T-cell (primary cell): ENCODE measurements around the gene ZNF521. TPM values are rescaled to one million over a fixed set of nuclear protein-coding genes. Genes with fewer than 3 reads are reported as not detected.

Experiments used
- ATAC-seq, 4 experiments: fragments of 200-7000 bp in 3 of 4; fragments of 150-1000 bp in 1 of 4; cut with Tn5 transposase; replicated peaks in 1 of 4; 1 replicate in 3 of 4; 2 replicates in 1 of 4; pipeline ENCODE4 v1.10.0; 2021; ENCODE audit warnings: moderate library complexity in 3 of 4, mild to moderate bottlenecking in 2 of 4, moderate number of reproducible peaks in 1 of 4
- CTCF ChIA-PET, 2 donors: fragments of 300-600 bp; sonication (Branson Sonifier 250); formaldehyde crosslinking; loops; one replicate each; lab custom pipeline; 2022; ENCODE audit warnings: antibody characterized with exemption in 2 of 2; lab: Charles Lee
- POLR2A ChIA-PET, 2 donors: fragments of 300-600 bp; sonication (Branson Sonifier 250); formaldehyde crosslinking; loops; one replicate each; lab custom pipeline; 2022; ENCODE audit warnings: antibody characterized with exemption in 2 of 2; lab: Charles Lee
- DNase-seq, 35 experiments: peaks; one replicate each; pipeline versions ENCODE4 v3.0.0 to v3.0.0-alpha.2; 2013 to 2023
- H3K27ac ChIP-seq: one replicate; pipeline ENCODE4 v1.5.1; 2013; ENCODE audit warnings: low read length
- H3K27me3 ChIP-seq, 2 experiments: replicated peaks in 1 of 2; 1 replicate in 1 of 2; 2 replicates in 1 of 2; pipeline versions ENCODE4 v1.6.1 to v1.7.0; 2013; ENCODE audit warnings: low read length in 1 of 2, mixed read lengths in 1 of 2; ENCODE audit not compliant: control insufficient read depth in 2 of 2, insufficient read depth in 2 of 2; ENCODE audit errors: extremely low read depth in 1 of 2
- H3K36me3 ChIP-seq, 2 donors: 1 replicate in 1 of 2; 2 replicates in 1 of 2; pipeline versions ENCODE4 v1.6.1 to v1.7.0; 2013; ENCODE audit warnings: low read length in 1 of 2; ENCODE audit not compliant: control insufficient read depth in 2 of 2, insufficient read depth in 1 of 2; ENCODE audit errors: extremely low read depth in 1 of 2
- H3K4me1 ChIP-seq, 2 experiments: 1 replicate in 1 of 2; 2 replicates in 1 of 2; pipeline versions ENCODE4 v1.6.1 to v1.7.0; 2013; ENCODE audit warnings: low read length in 2 of 2, mixed read lengths in 1 of 2; ENCODE audit not compliant: insufficient read depth in 2 of 2, control insufficient read depth in 1 of 2; ENCODE audit errors: extremely low read depth in 1 of 2
- H3K4me3 ChIP-seq, 2 donors: 1 replicate in 1 of 2; 2 replicates in 1 of 2; pipeline versions ENCODE4 v1.5.1 to v1.7.0; 2013; ENCODE audit warnings: mild to moderate bottlenecking in 2 of 2, low read length in 1 of 2, moderate library complexity in 1 of 2; ENCODE audit not compliant: control insufficient read depth in 1 of 2; ENCODE audit errors: extremely low read depth in 1 of 2
- H3K9me3 ChIP-seq: 2 replicates; pipeline ENCODE4 v1.7.0; 2013
- H3K27ac Mint-ChIP-seq, 2 donors: one replicate each; pipeline ENCODE4 v1.8.0; 2020 to 2021; ENCODE audit warnings: mild to moderate bottlenecking in 2 of 2, mixed read lengths in 2 of 2
- H3K27me3 Mint-ChIP-seq, 2 donors: one replicate each; pipeline ENCODE4 v1.8.0; 2021 to 2022; ENCODE audit warnings: mixed read lengths in 2 of 2
- H3K36me3 Mint-ChIP-seq: one replicate; pipeline ENCODE4 v1.8.0; 2021; ENCODE audit warnings: mixed read lengths
- H3K4me1 Mint-ChIP-seq, 3 donors: one replicate each; pipeline ENCODE4 v1.8.0; 2020 to 2022; ENCODE audit warnings: mixed read lengths in 3 of 3, mild to moderate bottlenecking in 1 of 3
- H3K4me3 Mint-ChIP-seq, 3 donors: one replicate each; pipeline ENCODE4 v1.8.0; 2020 to 2022; ENCODE audit warnings: mild to moderate bottlenecking in 3 of 3, mixed read lengths in 3 of 3, moderate library complexity in 3 of 3
- H3K9me3 Mint-ChIP-seq, 3 donors: one replicate each; pipeline ENCODE4 v1.8.0; 2020 to 2022; ENCODE audit warnings: mixed read lengths in 3 of 3
- WGBS: methylation state at CpG from one replicate; pipeline ENCODE4 v1.1.5; 2013; ENCODE audit warnings: missing lambda C conversion rate; ENCODE audit not compliant: insufficient coverage; 5-methylcytosine and 5-hydroxymethylcytosine counted together
- total RNA-seq, 35 experiments: library from RNA in 6 of 35; stranded (reverse) in 6 of 35; fragments of 120-200 nt in 1 of 35; gene quantifications; one replicate each; pipeline versions ENCODE4 v1.2.1 to v1.2.4 and lab custom pipeline; 2013 to 2026

The ZNF521 gene
- total RNA-seq, 5 donors from 2014 or later (not counting 1 experiment from before 2014, with no cell fraction given): 0.30 to 2.3 (median 1.4) TPM

DNA sequence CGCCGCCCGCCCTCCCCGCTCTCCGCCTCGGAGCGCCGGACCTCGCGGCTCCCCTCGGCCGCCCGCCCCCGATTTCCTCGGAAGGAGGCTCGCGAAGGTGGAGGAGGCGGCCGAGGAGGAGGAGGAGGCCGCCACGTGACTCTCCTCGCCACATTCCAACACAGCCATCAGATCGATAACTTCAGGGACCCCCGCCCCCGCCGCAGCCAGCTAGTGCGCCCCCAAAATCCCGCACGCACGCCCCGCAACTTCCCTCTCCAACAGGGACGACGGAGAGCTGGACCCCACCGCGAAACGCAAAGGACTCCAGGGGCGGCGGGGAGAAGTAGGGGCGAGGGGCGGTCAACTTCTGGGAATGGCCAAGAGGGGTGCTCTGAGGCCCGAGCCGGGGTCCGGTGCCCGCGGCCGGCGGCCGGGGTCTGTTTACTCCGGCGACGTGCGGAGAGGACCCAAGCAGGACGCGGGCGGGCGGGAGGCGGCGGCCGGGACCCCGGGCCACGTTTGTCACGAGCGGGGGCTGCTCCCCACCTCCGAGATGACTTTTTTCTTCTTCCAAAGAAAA, 2.0 kb downstream of the ZNF521 start:
- H3K4me1 ChIP-seq: peaks cover 10 to 27% of the 10 kb centered on the region in 2 experiments
- CTCF ChIA-PET: no interaction called here
- H3K27me3 Mint-ChIP-seq: peaks cover 40 to 65% of the 10 kb centered on the region in 2 donors
- H3K9me3 ChIP-seq: no peaks in the 10 kb centered on the region
- no peak for ATAC-seq
- H3K4me3 ChIP-seq: peak overlapping the region; percentile 47 to 88
- no peak overlapping the region for H3K27ac ChIP-seq
- peaks cover 13 to 20% (median 19%) of the 10 kb centered on the region in 3 donors for H3K4me1 Mint-ChIP-seq
- no peak for DNase-seq
- no peak overlapping the region for H3K27ac Mint-ChIP-seq
- POLR2A ChIA-PET: interaction anchor here in 1 of 2 donors (0.6 kb wide), 1 partner anchor 124 kb away, joined by 3 read pairs; no protein-coding TSS in a partner anchor
- peaks cover 0 to 31% of the 10 kb centered on the region in 2 experiments for H3K27me3 ChIP-seq
- no peaks in the 10 kb centered on the region for H3K36me3 ChIP-seq
- H3K36me3 Mint-ChIP-seq: no peaks in the 10 kb centered on the region
- H3K9me3 Mint-ChIP-seq: no peaks in the 10 kb centered on the region
- H3K4me3 Mint-ChIP-seq: peak overlapping the region; percentile 75 to 85 (median 79)
- 3% methylated on average over 33 of the region's 64 CpGs for WGBS

- WGBS: 2% methylated on average over 59 of the region's 78 CpGs
- ChIA-PET CTCF (no interaction called here), POLR2A (interaction anchor here in 1 of 2 donors (0.6 kb wide), 1 partner anchor 124 kb away, joined by 3 read pairs; no protein-coding TSS in a partner anchor)
- Mint-ChIP-seq H3K36me3 (no peaks in the 10 kb centered on the region), H3K4me3 (peak overlapping the region; percentile 56 to 85 (median 72)), H3K4me1 (peaks cover 13 to 20% (median 19%) of the 10 kb centered on the region in 3 donors), H3K9me3 (no peaks in the 10 kb centered on the region), H3K27ac (no peak overlapping the region), H3K27me3 (peaks cover 44 to 62% of the 10 kb centered on the region in 2 donors)
- Histone ChIP-seq H3K4me3 (peak overlapping the region in 1 of 2 donors; percentile 64), H3K36me3 (no peaks in the 10 kb centered on the region), H3K27me3 (peaks cover 0 to 31% of the 10 kb centered on the region in 2 experiments), H3K4me1 (peaks cover 10 to 27% of the 10 kb centered on the region in 2 experiments), H3K27ac (no peak overlapping the region), H3K9me3 (no peaks in the 10 kb centered on the region)
- ATAC-seq (peak in 1 of 4 experiments; percentile 11), DNase-seq (no peak)
Observed at GRCh38 chr18:25349131-25349925, 2.6 kb downstream of the ZNF521 start.

DNA sequence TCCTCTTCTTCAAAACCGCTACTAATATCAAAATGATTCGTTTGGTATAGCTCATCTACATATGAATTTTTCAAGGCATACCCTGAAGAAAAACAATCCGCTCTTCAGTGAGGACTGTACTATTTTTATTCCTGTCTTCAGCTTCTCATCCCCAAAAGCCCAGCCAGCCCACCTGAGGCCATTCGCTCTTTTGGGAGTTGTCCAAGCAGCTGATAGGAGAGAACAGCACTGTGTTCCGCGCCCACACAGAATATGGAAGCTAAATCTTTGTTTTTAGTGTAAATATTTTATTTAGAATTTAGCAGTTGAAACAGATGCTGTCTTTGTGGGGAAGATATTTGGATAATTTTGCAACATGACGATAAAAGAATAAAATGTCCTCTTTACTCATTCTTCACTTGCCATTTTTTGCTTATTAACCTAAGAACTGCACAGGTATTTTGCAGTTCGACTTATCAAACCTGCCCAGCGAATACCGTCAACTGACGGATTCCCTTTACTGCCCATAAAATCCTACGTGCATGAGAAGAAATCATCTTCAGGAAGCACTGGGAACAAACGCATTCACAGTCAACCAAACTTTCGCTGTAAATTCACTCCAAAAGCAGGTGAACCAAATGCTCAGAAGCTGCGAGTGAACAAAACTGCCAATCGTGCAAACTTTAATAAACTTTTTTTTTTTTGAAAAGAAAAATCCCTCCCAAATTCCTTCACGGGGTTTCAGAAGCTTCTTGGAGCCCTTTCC, 3.4 kb downstream of the ZNF521 start:
- ATAC-seq: no peak
- Mint-ChIP-seq H3K9me3 (no peaks in the 10 kb centered on the region), H3K4me3 (peak overlapping the region in 2 of 3 donors; percentile 56 to 72), H3K36me3 (no peaks in the 10 kb centered on the region), H3K4me1 (peaks cover 13 to 20% (median 19%) of the 10 kb centered on the region in 3 donors), H3K27me3 (peaks cover 44 to 55% of the 10 kb centered on the region in 2 donors), H3K27ac (no peak overlapping the region)
- Histone ChIP-seq H3K27me3 (peaks cover 0 to 31% of the 10 kb centered on the region in 2 experiments), H3K4me3 (no peak overlapping the region), H3K4me1 (peaks cover 10 to 27% of the 10 kb centered on the region in 2 experiments), H3K27ac (no peak overlapping the region), H3K9me3 (no peaks in the 10 kb centered on the region), H3K36me3 (no peaks in the 10 kb centered on the region)
- DNase-seq: no peak
- ChIA-PET POLR2A (interaction anchor here in 1 of 2 donors (0.7 kb wide), 1 partner anchor 21 kb away, joined by 4 read pairs; no protein-coding TSS in a partner anchor), CTCF (no interaction called here)
- 42% methylated on average over 9 of the region's 17 CpGs for WGBS

DNA sequence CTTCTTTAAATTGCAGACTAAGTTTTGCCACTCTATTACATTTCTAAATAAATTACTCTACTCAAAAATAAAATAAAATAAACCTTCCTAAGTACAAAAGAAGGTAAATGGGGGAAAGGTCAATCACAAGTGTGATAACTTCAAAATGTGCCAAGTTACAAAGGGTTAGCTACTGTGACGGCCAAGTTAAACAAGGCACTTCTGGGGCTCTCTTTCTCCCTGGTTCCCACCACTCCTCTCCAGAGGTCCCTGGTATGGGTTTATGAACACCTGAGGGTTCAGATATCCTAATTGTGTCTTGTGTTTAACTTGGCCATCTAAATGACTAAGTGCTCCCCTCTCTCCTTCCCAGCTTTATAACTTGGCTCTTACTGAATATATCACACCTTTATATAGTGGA, 5.4 kb downstream of the ZNF521 start:
- Mint-ChIP-seq H3K4me3 (no peak overlapping the region), H3K36me3 (no peaks in the 10 kb centered on the region), H3K27ac (no peak overlapping the region), H3K4me1 (peaks cover 5 to 15% (median 12%) of the 10 kb centered on the region in 3 donors), H3K9me3 (no peaks in the 10 kb centered on the region), H3K27me3 (peaks cover 48 to 51% of the 10 kb centered on the region in 2 donors)
- H3K36me3 ChIP-seq: no peaks in the 10 kb centered on the region
- no peak overlapping the region for H3K4me3 ChIP-seq
- ChIA-PET CTCF (no interaction called here), POLR2A (no interaction called here)
- no peak overlapping the region for H3K27ac ChIP-seq
- peaks cover 0 to 27% of the 10 kb centered on the region in 2 experiments for H3K27me3 ChIP-seq
- ATAC-seq (no peak), DNase-seq (no peak)
- no peaks in the 10 kb centered on the region for H3K9me3 ChIP-seq
- H3K4me1 ChIP-seq: peaks cover 10 to 23% of the 10 kb centered on the region in 2 experiments
- no CpG with 5 or more reads among the region's 1 CpG for WGBS

DNA sequence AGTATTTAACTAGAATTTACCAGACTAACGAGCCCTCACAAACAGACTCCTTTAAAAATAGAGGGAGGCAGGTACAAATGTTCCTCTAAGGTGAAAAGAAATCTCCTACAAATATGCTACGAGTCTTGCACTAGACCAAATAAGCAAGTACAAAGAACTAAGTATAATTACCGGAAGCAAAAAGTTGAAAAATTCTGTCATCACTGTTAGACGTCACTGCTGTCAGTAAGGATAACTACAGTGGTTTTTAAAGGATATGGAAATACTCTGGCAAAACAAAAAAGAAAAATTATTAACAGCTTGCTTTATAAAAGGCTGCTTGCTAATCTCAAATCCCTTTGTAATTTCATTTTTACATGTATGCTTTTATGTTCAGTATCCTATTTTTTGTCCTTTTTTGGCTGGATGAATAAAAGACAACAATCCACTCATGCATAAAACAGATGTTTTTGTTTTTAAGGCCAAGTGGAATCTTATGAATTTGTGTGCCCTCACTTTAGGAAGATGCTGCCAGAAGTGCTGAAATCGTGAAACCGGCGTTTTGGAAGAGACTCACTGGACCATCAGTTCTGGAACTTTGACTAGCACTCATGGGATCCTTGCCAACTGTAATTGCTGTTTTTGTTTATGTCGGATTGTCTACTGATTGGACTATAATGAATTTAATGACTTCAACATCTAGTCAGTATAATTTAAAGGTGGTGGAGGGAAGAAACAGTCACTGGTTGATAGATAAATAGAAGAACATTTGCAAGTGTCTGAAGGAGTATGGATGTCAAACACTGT, 6.7 kb downstream of the ZNF521 start:
- Histone ChIP-seq H3K27ac (no peak overlapping the region), H3K36me3 (no peaks in the 10 kb centered on the region), H3K4me3 (no peak overlapping the region), H3K27me3 (peaks cover 0 to 17% of the 10 kb centered on the region in 2 experiments), H3K9me3 (no peaks in the 10 kb centered on the region), H3K4me1 (peaks cover 5 to 11% of the 10 kb centered on the region in 2 experiments)
- POLR2A ChIA-PET: no interaction called here
- Mint-ChIP-seq H3K27me3 (peaks cover 39 to 50% of the 10 kb centered on the region in 2 donors), H3K36me3 (no peaks in the 10 kb centered on the region), H3K9me3 (no peaks in the 10 kb centered on the region), H3K27ac (no peak overlapping the region), H3K4me1 (peaks cover 0 to 5% (median 4%) of the 10 kb centered on the region in 3 donors), H3K4me3 (no peak overlapping the region)
- CTCF ChIA-PET: no interaction called here
- no peak for DNase-seq
- ATAC-seq: no peak
- WGBS: 90% methylated on average over 3 of the region's 8 CpGs
